GM21576 (cell line): ENCODE results near the gene GALNT10.

Source experiments
- ATAC-seq: cut with Tn5 transposase; IDR thresholded peaks from one replicate; pipeline ENCODE4 v1.9.1; 2021; ENCODE audit warnings: mild to moderate bottlenecking, moderate library complexity; ENCODE audit not compliant: unreplicated experiment

The GALNT10 gene

GRCh38 chr5:154421868-154422267 is 231.3 kb downstream of the GALNT10 start:
- no peak for ATAC-seq

GRCh38 chr5:154422298-154422697 is 231.8 kb downstream of the GALNT10 start:
- ATAC-seq = no peak

GRCh38 chr5:154428208-154428607 is 237.7 kb downstream of the GALNT10 start:
- ATAC-seq = no peak

GRCh38 chr5:154429341-154429740 is 238.8 kb downstream of the GALNT10 start:
- no peak for ATAC-seq

GRCh38 chr5:154430466-154430865 is 239.9 kb downstream of the GALNT10 start:
- no peak for ATAC-seq

GRCh38 chr5:154430961-154431630 is 240.6 kb downstream of the GALNT10 start:
- ATAC-seq = no peak

- no peak for ATAC-seq
These were observed 244.7 kb downstream of the GALNT10 start for GRCh38 chr5:154435226-154435625.

GRCh38 chr5:154437281-154437965 is 246.9 kb downstream of the GALNT10 start:
- no peak for ATAC-seq

GRCh38 chr5:154440540-154440939 is 250.0 kb downstream of the GALNT10 start:
- no peak for ATAC-seq

GRCh38 chr5:154442801-154443200 is 252.3 kb downstream of the GALNT10 start:
- ATAC-seq = no peak

GRCh38 chr5:154444556-154445421 is 254.3 kb downstream of the GALNT10 start:
- peak; percentile 18 for ATAC-seq

- peak; percentile 90 for ATAC-seq
These were observed 255.1 kb downstream of the GALNT10 start, which contains the start of gene SAP30L for GRCh38 chr5:154445422-154446194. TSS of gene SAP30L (plus strand) at chr5:154445997. CDS start at chr5:154446605, 608 bp downstream.

- ATAC-seq = peak; percentile 15
These were observed 255.9 kb downstream of the GALNT10 start for GRCh38 chr5:154446195-154447088.

GRCh38 chr5:154447089-154447725 is 256.7 kb downstream of the GALNT10 start:
- no peak for ATAC-seq

GRCh38 chr5:154449786-154450185 is 259.3 kb downstream of the GALNT10 start:
- ATAC-seq = no peak

GRCh38 chr5:154451957-154452356 is 261.4 kb downstream of the GALNT10 start:
- no peak for ATAC-seq

GRCh38 chr5:154455585-154455984 is 265.1 kb downstream of the GALNT10 start:
- ATAC-seq = no peak

- ATAC-seq = no peak
These were observed 266.0 kb downstream of the GALNT10 start for GRCh38 chr5:154456540-154456939.

GRCh38 chr5:154459015-154459414 is 268.5 kb downstream of the GALNT10 start:
- no peak for ATAC-seq
